Left ventricle myocardium inferior (tissue), 1 donor: Measurements from ENCODE around the gene FTSJ1. TPM values are rescaled to one million over a fixed set of nuclear protein-coding genes. Genes with fewer than 3 reads are reported as not detected.

Source experiments
- DNase-seq: peaks from one replicate; pipeline ENCODE4 v3.0.0-alpha.2; 2020
- H3K27ac ChIP-seq: fragments of 200-600 bp; replicated peaks from 2 replicates; pipeline ENCODE4 v1.8.0; 2021
- H3K27me3 ChIP-seq: fragments of 200-600 bp; 2 replicates; pipeline ENCODE4 v1.8.0; 2021; ENCODE audit warnings: low read depth
- H3K36me3 ChIP-seq: fragments of 200-600 bp; 2 replicates; pipeline ENCODE4 v1.8.0; 2021
- H3K4me1 ChIP-seq: fragments of 200-600 bp; 2 replicates; pipeline ENCODE4 v1.8.0; 2021
- H3K4me3 ChIP-seq: fragments of 200-600 bp; 2 replicates; pipeline ENCODE4 v1.8.0; 2021; ENCODE audit warnings: mild to moderate bottlenecking, moderate library complexity
- H3K9me3 ChIP-seq: fragments of 200-600 bp; replicated peaks from 2 replicates; pipeline ENCODE4 v1.8.0; 2021
- CTCF ChIP-seq: fragments of 200-600 bp; IDR thresholded peaks from 2 replicates; pipeline ENCODE4 v1.8.0; 2021; ENCODE audit warnings: antibody characterized with exemption, mild to moderate bottlenecking, borderline replicate concordance
- intact Hi-C: fragments of 100-400 bp; cut with micrococcal nuclease; formaldehyde crosslinking; loops from one replicate; pipeline ENCODE4 v1.11.0; 2022
- total RNA-seq: library from RNA; stranded (reverse); fragmentation: NEBNext Ultra II Directional; extraction: Animal tissue kit (Norgen Biotek cat#: 25700); gene quantifications from one replicate; pipeline ENCODE4 v1.2.1, GENCODE V29; 2021
- donor health status: DM: no; HTN: yes; CAD: no; lungs with severe emphysema.

Gene FTSJ1
- total RNA-seq, 1 donor from 2014 or later: 15.3 TPM

GRCh38 chrX:48504261-48504660 lies 28.3 kb downstream of the FTSJ1 start:
- H3K4me1 ChIP-seq: no peaks in the 10 kb centered on the region
- no peaks in the 10 kb centered on the region for H3K36me3 ChIP-seq
- intact Hi-C loops: no loop called here
- no peaks in the 10 kb centered on the region for H3K27me3 ChIP-seq
- DNase-seq: no peak
- H3K9me3 ChIP-seq: no peaks in the 10 kb centered on the region
- no peak for TF ChIP-seq CTCF
- no peak overlapping the region for H3K27ac ChIP-seq
- H3K4me3 ChIP-seq: no peak overlapping the region

GRCh38 chrX:48505481-48505880 lies 29.5 kb downstream of the FTSJ1 start:
- Histone ChIP-seq H3K4me1 (peaks cover 7% of the 10 kb centered on the region), H3K9me3 (no peaks in the 10 kb centered on the region), H3K4me3 (no peak overlapping the region), H3K36me3 (no peaks in the 10 kb centered on the region), H3K27ac (no peak overlapping the region), H3K27me3 (no peaks in the 10 kb centered on the region)
- TF ChIP-seq CTCF: no peak
- intact Hi-C loops: no loop called here
- DNase-seq: no peak

- H3K27ac ChIP-seq: no peak overlapping the region
- H3K36me3 ChIP-seq: no peaks in the 10 kb centered on the region
- no peak for TF ChIP-seq CTCF
- DNase-seq: no peak
- no peak overlapping the region for H3K4me3 ChIP-seq
- no peaks in the 10 kb centered on the region for H3K27me3 ChIP-seq
- intact Hi-C loops: no loop called here
- peaks cover 7% of the 10 kb centered on the region for H3K4me1 ChIP-seq
- no peaks in the 10 kb centered on the region for H3K9me3 ChIP-seq
Observed at GRCh38 chrX:48507246-48507645, 31.2 kb downstream of the FTSJ1 start.

DNA sequence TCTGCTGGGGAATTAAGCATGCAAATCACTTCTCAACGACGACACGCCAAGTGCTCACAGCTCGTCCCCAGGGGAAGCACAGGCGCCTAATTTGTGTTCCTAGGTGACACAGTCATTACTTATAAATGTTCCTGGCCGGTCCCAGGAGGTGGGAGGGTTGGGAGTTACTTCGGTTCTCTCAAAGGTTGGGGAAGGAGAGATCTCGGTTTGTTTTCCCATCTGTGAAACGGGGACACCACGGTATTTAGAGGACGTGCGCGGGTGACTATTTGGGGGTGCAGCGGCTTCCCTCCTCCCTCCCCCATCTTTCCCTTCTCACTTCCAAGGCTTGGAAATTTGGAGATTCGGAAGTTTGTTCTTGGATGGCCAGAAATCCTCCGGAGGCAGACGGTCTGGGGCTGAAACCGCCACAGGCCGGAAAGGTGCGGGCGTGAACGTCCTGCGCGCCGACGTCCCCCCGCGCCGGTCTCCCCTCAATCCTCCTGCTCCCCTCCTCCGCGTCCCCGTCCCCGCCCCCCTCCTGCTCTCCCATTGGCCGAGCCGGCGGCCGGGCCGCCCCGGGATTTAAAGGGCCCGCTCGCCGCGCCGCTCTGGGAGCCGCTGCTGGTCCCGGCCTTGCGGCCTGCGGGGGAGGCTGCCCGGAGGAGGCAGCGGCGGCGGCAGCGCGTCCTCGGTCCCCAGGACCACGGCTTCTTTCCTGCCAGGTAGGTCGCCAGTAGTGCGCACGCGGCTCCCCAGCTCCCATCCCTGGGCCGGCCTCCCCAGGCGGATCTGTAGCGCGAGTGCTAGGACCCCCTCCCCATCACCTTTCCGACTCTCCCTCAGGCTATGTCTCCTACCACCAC lies 32.6 kb downstream of the FTSJ1 start, which contains the start of gene PORCN:
TSS of gene PORCN (plus strand) at position 593 of the 845 bp plus-strand sequence. CDS start 829 bp downstream, outside the sequence.
- Histone ChIP-seq H3K9me3 (no peaks in the 10 kb centered on the region), H3K36me3 (no peaks in the 10 kb centered on the region), H3K4me3 (peak within 1 kb of the TSS; percentile 81), H3K4me1 (peaks cover 7% of the 10 kb centered on the region), H3K27me3 (no peaks in the 10 kb centered on the region), H3K27ac (peak within 1 kb of the TSS; percentile 85)
- DNase-seq: peak; percentile 86
- intact Hi-C loops: no loop called here
- TF ChIP-seq CTCF: no peak

DNA sequence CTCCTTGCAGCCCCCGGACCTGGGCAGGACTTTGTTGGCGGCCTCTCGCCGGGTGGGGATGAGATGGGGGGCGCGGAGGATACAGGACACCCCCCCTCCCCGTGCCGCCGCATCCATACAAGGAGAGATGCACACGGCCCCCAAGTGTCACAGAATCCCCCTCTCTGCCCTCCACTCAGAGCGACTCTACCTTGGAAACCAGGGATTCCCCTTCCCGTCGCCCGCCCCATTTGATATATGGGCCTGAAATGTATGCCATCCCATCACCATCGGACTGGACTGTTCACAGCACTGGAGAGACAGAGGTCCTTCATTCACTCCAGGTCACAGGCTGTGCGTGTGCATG lies 33.2 kb downstream of the FTSJ1 start:
- no peaks in the 10 kb centered on the region for H3K36me3 ChIP-seq
- peaks cover 7% of the 10 kb centered on the region for H3K4me1 ChIP-seq
- no peak for DNase-seq
- no peaks in the 10 kb centered on the region for H3K9me3 ChIP-seq
- H3K27me3 ChIP-seq: no peaks in the 10 kb centered on the region
- no peak for TF ChIP-seq CTCF
- H3K27ac ChIP-seq: peak overlapping the region; percentile 85
- intact Hi-C loops: no loop called here
- peak overlapping the region; percentile 81 for H3K4me3 ChIP-seq
